Type B pancreatic cell (in vitro differentiated cells): ENCODE results near the gene PRKG1. TPM values are rescaled to one million over a fixed set of nuclear protein-coding genes. Genes with fewer than 3 reads are reported as not detected.

ENCODE experiments used
- DNase-seq: peaks from one replicate; pipeline ENCODE4 v3.0.0; 2021; ENCODE audit warnings: mixed read lengths; ENCODE audit not compliant: unreplicated experiment; ENCODE audit errors: extremely low spot score
- H3K27ac Mint-ChIP-seq: 2 replicates; pipeline ENCODE4 v1.8.0; 2021; ENCODE audit warnings: mild to moderate bottlenecking, mixed read lengths
- H3K27me3 Mint-ChIP-seq: 2 replicates; pipeline ENCODE4 v1.8.0; 2021; ENCODE audit warnings: mixed read lengths
- H3K36me3 Mint-ChIP-seq: 2 replicates; pipeline ENCODE4 v1.8.0; 2021; ENCODE audit warnings: mixed read lengths
- H3K4me1 Mint-ChIP-seq: one replicate; pipeline ENCODE4 v1.8.0; 2021; ENCODE audit warnings: mixed read lengths; ENCODE audit not compliant: unreplicated experiment
- H3K4me3 Mint-ChIP-seq: 2 replicates; pipeline ENCODE4 v1.8.0; 2021; ENCODE audit warnings: mild to moderate bottlenecking, mixed read lengths
- H3K9me3 Mint-ChIP-seq: 2 replicates; pipeline ENCODE4 v1.8.0; 2021; ENCODE audit warnings: mixed read lengths
- total RNA-seq: library from RNA; stranded (reverse); gene quantifications from 2 replicates; pipeline ENCODE4 v1.2.1, GENCODE V29; 2021; ENCODE audit warnings: low replicate concordance
- TF ChIP-seq, protein P1 (sequence below): fragments of 200-600 bp; sonication (generic); conservative IDR thresholded peaks from 2 replicates; pipeline ENCODE4 v1.5.0; 2021; ENCODE audit warnings: antibody characterized with exemption, mild to moderate bottlenecking

The PRKG1 gene
- total RNA-seq, 1 donor from 2014 or later: 12.3 TPM

DNA sequence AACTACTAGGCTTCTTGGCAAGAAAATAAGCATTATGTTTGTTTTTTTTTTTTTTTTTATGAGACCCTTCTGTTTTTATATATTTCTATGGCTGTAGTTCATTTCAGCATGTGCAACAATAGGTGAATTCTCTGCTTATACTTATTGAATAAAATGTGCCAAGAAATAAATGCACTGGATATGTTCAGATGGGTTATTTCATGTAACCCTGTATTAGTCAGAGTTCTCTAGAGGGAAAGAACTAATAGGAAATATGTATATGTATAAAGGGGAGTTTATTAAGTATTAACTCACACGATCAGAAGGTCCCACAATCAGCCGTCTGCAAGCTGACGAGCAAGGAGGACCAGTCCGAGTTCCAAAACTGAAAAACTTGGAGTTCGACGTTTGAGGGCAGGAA lies 332.3 kb downstream of the PRKG1 start:
- TF ChIP-seq, protein P1, sequence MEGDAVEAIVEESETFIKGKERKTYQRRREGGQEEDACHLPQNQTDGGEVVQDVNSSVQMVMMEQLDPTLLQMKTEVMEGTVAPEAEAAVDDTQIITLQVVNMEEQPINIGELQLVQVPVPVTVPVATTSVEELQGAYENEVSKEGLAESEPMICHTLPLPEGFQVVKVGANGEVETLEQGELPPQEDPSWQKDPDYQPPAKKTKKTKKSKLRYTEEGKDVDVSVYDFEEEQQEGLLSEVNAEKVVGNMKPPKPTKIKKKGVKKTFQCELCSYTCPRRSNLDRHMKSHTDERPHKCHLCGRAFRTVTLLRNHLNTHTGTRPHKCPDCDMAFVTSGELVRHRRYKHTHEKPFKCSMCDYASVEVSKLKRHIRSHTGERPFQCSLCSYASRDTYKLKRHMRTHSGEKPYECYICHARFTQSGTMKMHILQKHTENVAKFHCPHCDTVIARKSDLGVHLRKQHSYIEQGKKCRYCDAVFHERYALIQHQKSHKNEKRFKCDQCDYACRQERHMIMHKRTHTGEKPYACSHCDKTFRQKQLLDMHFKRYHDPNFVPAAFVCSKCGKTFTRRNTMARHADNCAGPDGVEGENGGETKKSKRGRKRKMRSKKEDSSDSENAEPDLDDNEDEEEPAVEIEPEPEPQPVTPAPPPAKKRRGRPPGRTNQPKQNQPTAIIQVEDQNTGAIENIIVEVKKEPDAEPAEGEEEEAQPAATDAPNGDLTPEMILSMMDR: no peak
- Mint-ChIP-seq H3K27me3 (no peaks in the 10 kb centered on the region), H3K4me3 (no peak overlapping the region), H3K9me3 (peaks cover 6% of the 10 kb centered on the region), H3K27ac (no peak overlapping the region), H3K4me1 (peaks cover 5% of the 10 kb centered on the region), H3K36me3 (no peaks in the 10 kb centered on the region)
- DNase-seq: no peak

DNA sequence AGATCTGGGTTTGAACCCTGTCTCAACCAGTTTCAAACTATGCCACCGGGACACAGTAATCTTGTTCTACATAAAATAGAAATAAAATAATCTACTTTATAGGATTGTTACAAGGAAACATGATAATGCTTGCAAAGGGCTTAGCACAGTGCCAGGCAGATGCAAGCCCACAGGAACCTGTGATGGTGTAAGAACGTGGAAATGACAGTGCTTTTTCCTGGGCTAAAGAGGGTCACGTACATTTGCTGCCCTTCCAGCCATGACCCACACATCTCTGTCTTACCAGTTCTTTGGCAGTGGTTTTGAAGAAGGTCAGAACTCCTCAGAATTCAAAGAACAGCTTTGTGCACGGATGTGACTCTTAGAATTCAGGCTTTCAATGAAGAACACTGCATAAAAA lies 342.2 kb downstream of the PRKG1 start:
- peaks cover 7% of the 10 kb centered on the region for H3K9me3 Mint-ChIP-seq
- H3K4me3 Mint-ChIP-seq: no peak overlapping the region
- H3K27me3 Mint-ChIP-seq: peaks cover 1% of the 10 kb centered on the region
- no peaks in the 10 kb centered on the region for H3K4me1 Mint-ChIP-seq
- no peak for DNase-seq
- TF ChIP-seq, protein P1: no peak
- peaks cover 2% of the 10 kb centered on the region for H3K36me3 Mint-ChIP-seq
- H3K27ac Mint-ChIP-seq: no peak overlapping the region

DNA sequence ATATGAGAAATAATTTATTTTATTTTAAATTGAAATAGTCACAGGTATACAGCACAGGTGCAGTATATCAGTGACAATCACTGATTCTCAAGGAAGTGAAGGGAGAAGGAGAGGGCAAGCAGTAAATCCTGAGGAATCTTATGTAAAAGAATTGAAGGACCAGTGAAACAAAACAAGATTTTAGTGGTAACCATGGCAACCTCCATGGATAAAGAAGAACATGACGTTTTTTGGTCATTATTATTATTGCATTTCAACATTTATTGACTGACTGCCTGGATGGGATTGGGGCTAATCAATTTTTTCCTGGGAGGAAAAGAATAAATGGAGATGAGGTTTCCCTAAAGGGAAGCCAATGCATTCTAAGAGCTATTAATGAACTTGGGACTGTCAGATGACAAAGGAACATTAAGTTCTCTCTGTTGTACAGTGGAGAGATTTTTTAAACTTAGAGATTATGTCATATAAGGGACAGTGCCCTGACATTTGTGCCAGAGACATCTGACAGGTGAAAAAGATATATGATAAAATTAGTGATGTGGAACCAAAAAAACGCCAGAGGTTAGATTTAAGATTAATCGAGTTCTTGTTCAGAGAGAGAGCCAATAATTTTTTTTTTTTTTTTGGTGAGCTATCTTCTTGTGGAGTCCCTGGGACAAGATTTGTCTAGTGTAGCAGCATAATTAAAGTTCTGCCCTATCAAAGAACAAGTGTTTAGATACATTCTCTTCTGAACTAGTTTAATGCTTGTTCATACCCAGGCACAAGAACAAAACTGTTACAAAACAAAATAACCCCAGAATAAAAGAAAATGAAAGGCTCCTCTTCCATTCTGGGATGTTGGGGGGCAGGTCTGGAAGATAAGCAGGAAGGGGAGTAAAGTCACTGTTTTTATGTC lies 345.2 kb downstream of the PRKG1 start:
- Mint-ChIP-seq H3K36me3 (peaks cover 4% of the 10 kb centered on the region), H3K27me3 (peaks cover 3% of the 10 kb centered on the region), H3K9me3 (peaks cover 7% of the 10 kb centered on the region), H3K27ac (no peak overlapping the region), H3K4me1 (peaks cover 5% of the 10 kb centered on the region), H3K4me3 (no peak overlapping the region)
- no peak for DNase-seq
- TF ChIP-seq, protein P1: no peak

DNA sequence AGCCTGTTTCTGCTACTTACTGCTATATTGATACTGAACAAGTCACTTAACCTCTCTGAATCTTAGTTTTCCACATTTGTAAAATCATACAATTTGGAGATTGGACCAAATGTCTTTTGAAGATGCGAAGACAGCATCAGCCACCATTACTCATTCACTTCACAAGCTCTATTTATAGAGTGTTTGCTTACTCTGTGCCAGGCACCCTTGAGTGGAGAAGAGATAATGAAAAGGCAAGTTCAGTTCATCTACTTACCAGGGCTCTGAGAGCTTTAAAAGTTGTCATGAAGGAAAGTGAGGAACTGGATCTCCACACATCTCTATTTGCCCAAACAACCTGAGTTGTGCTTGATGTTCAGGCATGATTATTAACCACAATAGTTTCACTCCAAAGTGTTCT lies 347.6 kb downstream of the PRKG1 start:
- no peak for DNase-seq
- peaks cover 7% of the 10 kb centered on the region for H3K9me3 Mint-ChIP-seq
- no peak overlapping the region for H3K4me3 Mint-ChIP-seq
- no peak overlapping the region for H3K27ac Mint-ChIP-seq
- peaks cover 5% of the 10 kb centered on the region for H3K4me1 Mint-ChIP-seq
- peaks cover 4% of the 10 kb centered on the region for H3K36me3 Mint-ChIP-seq
- TF ChIP-seq, protein P1: no peak
- peaks cover 3% of the 10 kb centered on the region for H3K27me3 Mint-ChIP-seq

DNA sequence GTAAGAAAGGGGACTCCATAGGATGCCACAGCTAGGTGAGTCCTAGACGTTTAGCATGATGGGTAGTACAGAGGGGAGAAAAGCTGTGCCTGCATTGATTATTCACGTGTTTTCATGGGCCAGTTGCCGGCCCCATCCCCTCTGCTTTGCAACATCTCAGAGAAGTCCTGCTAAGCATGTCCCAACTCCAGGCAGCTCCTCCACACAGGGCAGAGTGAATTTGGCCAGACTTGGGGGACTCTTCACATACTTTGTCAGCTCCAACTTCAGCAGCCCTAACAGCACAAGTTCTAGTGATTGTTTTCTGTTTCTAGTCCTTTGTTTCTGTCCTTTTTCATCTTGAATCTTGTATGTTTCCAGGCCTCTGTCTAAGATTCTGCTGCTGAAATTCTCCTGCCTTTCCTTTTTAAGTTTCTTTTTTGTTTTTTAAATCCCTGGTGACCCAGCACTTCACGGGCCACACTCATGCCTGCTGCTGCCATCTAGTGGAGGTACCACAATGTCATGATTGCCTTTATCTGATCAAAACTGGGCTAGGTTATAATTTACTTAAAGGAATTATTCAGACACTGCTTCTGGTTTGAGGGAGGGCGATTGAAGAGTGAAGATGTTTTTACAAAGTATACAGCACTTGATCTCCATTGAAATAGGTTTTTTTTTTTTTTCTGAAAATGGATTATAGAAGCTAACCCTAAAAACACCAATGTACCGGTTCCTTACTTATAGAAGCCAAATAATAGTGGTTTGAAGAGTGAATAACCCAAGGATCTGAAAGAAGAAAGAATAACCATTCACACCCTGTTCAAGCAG lies 348.2 kb downstream of the PRKG1 start:
- H3K27ac Mint-ChIP-seq: no peak overlapping the region

More for the DNA sequence above, 348.2 kb downstream of the PRKG1 start:
- no peak overlapping the region for H3K4me3 Mint-ChIP-seq
- TF ChIP-seq, protein P1: peak; percentile 85
- peaks cover 3% of the 10 kb centered on the region for H3K27me3 Mint-ChIP-seq
- H3K4me1 Mint-ChIP-seq: peaks cover 5% of the 10 kb centered on the region
- no peak for DNase-seq
- H3K36me3 Mint-ChIP-seq: peaks cover 4% of the 10 kb centered on the region
- peaks cover 7% of the 10 kb centered on the region for H3K9me3 Mint-ChIP-seq
